Fibroblast of skin of right quadriceps (primary cell): ENCODE results near the gene SLC39A11.

Source experiments
- DNase-seq: peaks from one replicate; pipeline ENCODE4 v3.0.0-alpha.2; 2013

SLC39A11 gene

GRCh38 chr17:72603420-72604242, 488.9 kb downstream of the SLC39A11 start:
- peak; percentile 61 for DNase-seq

DNA sequence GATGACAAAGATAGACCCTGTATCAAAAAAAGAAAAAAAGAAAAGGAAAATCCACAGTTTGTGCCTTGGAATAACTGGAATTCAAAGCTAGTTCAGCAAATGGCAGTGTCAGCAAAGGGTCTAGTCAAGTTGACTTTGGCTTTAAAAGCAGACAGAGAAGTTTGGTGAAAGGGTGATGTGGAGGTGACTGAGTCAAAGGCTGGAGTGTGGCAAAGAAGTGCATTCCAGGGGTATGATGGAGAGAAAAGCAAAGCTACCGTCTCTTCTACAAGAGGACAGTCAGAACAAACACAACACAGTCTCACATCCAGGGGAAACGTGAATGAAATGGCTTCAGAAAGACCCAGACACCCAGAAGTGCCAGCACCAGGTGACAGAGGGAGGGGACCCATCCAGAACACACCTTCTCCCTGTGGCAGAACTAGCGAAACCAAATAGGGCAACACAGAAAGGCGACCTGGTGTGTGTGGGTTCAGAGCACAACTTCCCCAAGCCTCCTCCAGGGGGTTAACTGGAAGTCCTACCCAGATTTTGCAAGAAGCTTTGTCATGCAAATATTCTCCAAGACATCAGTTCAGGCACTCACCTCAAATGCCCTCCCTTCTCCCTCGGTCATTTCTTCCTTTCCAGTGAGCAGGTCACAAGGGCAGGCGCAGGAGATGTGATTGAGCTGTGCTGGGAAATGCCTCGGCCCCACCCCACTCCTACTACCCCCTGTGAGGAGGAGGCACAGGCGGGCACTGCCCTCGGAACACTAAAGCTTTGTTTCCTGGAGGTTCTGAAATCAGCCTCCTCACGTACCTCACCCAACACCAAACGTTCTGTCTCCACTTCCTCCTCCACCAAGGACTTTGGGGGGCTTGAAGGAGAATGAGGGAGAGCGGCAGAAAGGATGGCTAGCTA, 489.7 kb downstream of the SLC39A11 start:
- peak; percentile 69 for DNase-seq

- DNase-seq: peak; percentile 76
Measured at GRCh38 chr17:72600934-72601333, 491.6 kb downstream of the SLC39A11 start.

- no peak for DNase-seq
Measured at GRCh38 chr17:72599891-72600290, 492.6 kb downstream of the SLC39A11 start.

DNA sequence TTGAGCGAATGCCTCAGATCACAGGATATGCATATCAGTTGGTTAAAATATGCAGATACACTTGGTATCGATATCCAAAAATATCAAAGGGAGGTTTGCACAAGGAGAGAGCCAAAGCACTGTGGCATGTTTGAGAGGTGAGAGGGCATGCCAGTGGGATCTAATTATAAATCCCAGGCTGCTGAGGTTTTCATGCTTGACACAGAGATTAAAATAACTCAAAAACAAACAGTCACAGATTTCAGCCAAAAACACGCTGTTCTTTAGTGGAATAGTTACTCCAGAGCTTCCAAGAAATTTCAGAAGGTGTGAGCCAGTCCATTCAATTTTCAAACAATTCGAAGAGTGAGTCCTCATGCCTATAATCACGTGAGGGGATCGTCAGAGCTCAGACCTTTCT, 493.8 kb downstream of the SLC39A11 start:
- DNase-seq: no peak

DNA sequence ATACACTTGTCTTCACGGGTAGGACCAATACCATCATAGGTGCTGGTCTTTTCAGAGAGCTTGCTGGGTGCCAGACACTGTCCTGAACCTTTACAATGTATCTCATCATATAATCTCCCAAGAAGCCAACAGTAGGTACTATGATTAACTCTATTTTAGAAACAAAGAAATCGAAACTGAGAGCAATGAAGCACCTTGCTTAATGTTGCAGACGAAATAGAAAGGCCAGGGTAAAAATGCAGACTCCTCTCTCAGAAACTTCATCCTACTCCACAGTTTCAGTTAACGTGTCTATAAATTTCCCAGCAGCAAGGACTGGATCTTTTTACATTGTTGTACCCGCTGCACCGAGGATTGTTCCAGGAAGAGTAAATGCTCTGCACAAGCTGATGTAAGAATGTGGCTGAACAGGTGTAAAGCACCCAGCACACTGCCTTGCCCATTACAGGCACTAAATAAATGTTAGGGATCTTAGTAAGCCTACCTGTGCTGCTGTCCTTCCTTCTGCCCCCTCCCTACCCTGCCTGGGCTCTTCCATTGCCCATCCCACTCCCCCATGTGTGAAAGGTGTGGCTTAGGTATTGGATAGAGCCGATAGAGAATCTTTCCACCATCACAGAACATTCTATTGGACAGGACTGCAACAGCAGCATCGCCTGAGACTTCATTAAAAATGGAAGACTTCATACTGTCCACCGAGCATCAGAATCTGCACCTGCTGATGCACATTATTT, 495.0 kb downstream of the SLC39A11 start:
- DNase-seq: no peak
